ENCODE results near the gene BORA.
"Not testable (repeated sequence)": the region's sequence is repeated elsewhere in the genome, so short reads cannot be mapped to it uniquely, and the experiment has no call there.

The BORA gene

GRCh38 chr13:72782717-72783116 is 55.0 kb downstream of the BORA start:
- no peak for DNase-seq (ENCODE audit: low spot score)
- TF ChIP-seq CTCF (conservative IDR thresholded peaks at IDR 0.05; ENCODE audit: low read depth), result no peak
- CTCF ChIA-PET, result no interaction called here
- POLR2A ChIA-PET (ENCODE audit: low non-redundant PET), result no interaction called here
- no peak overlapping the region for H3K27ac ChIP-seq

DNA sequence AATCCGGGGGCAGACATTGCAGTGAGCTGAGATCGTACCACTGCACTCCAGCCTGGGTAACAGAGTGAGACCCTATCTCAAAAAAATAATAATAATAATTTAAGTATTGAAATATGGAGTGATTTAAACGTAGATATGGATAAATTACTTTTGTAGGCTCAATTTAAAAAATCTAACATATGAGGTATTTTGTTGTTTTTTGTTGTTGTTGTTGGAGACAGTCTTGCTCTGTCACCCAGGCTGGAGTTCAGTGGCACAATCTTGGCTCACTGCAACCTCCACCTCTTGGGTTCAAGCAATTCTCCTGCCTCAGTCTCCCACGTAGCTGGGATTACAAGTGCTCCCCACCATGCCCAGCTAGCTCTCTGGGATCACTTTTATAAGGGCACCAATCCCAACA is 57.0 kb downstream of the BORA start:
- POLR2A ChIA-PET (ENCODE audit: low non-redundant PET); DNase-seq (ENCODE audit: low spot score); H3K27ac ChIP-seq: not testable (repeated sequence)
- CTCF ChIA-PET, result interaction anchor here (0.6 to 0.7 kb wide), 2 partner anchors 934 to 1249 kb away, joined by 3 to 5 read pairs; no protein-coding TSS in a partner anchor

DNA sequence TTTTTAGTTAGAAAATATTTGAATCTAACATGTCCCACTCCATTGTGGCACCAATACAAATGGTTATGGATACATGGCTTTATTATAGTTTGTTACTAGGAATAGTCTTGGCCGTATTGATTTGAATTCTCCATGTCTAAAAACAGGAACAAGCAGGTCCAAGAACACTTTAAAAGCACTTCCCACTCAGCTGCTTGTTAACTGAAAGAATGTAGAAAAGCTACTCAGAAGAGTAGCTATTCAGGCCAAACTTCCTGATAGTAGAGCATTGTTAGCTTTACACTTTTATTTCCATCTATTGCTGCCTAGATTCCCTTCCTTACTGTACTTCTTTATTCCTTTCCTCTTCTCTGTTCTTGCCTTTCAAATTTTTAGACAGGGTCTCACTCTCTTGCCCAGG is 61.1 kb downstream of the BORA start:
- no peak for TF ChIP-seq CTCF (conservative IDR thresholded peaks at IDR 0.05; ENCODE audit: low read depth)
- CTCF ChIA-PET, result interaction anchor here (0.6 kb wide), 2 partner anchors 20 to 700 kb away, joined by 4 read pairs; no protein-coding TSS in a partner anchor
- H3K27ac ChIP-seq, result no peak overlapping the region
- no peak for DNase-seq (ENCODE audit: low spot score)
- POLR2A ChIA-PET (ENCODE audit: low non-redundant PET), result no interaction called here

- no peak for DNase-seq (ENCODE audit: low spot score)
- H3K27ac ChIP-seq, result no peak overlapping the region
- no peak for TF ChIP-seq CTCF (conservative IDR thresholded peaks at IDR 0.05; ENCODE audit: low read depth)
- CTCF ChIA-PET, result interaction anchor here (0.6 kb wide), 1 partner anchor 110 kb away, joined by 5 read pairs; no protein-coding TSS in a partner anchor
- POLR2A ChIA-PET (ENCODE audit: low non-redundant PET), result no interaction called here
Observed at GRCh38 chr13:72792640-72793039, 64.9 kb downstream of the BORA start.

- POLR2A ChIA-PET (ENCODE audit: low non-redundant PET), result no interaction called here
- H3K27ac ChIP-seq, result no peak overlapping the region
- CTCF ChIA-PET, result interaction anchor here (0.7 kb wide), 1 partner anchor 596 kb away, joined by 3 read pairs; no protein-coding TSS in a partner anchor
- no peak for TF ChIP-seq CTCF (conservative IDR thresholded peaks at IDR 0.05; ENCODE audit: low read depth)
- no peak for DNase-seq (ENCODE audit: low spot score)
Observed at GRCh38 chr13:72798817-72799216, 71.1 kb downstream of the BORA start.

DNA sequence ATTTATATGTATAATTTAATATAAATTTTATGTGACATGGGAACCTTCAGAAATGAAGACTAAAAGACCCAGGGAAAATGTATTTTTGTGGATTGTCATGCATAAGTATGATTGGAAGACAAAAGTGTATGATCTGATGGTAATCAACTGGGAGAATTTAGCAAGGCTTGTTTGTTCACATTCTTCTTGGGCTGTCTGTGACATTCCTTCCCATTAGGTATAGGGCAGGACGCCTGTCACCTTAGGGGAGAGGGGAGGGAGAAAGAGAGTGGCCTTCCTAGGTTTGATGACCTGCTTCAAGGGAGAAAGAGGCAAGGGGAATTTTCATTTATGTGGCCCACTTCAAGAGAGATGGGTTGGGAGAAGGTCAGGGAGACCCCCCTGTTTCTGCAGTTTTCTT is 76.6 kb downstream of the BORA start:
- DNase-seq (ENCODE audit: low spot score), result no peak
- ChIA-PET CTCF (interaction anchor here (0.7 kb wide), 1 partner anchor 675 kb away, joined by 3 read pairs; no protein-coding TSS in a partner anchor), POLR2A (ENCODE audit: low non-redundant PET) (no interaction called here)
- TF ChIP-seq CTCF (conservative IDR thresholded peaks at IDR 0.05; ENCODE audit: low read depth), result no peak
- no peak overlapping the region for H3K27ac ChIP-seq

Data from RWPE1 (cell line).